Germinal center (tissue), 1 donor: ENCODE data around the gene MED13L.
"Not testable (repeated sequence)": the region's sequence is repeated elsewhere in the genome, so short reads cannot be mapped to it uniquely, and the experiment has no call there.

Experiments used
- DNase-seq: peaks from one replicate; pipeline ENCODE4 v3.0.0; 2012; ENCODE audit warnings: mixed read lengths, low spot score

MED13L gene

DNA sequence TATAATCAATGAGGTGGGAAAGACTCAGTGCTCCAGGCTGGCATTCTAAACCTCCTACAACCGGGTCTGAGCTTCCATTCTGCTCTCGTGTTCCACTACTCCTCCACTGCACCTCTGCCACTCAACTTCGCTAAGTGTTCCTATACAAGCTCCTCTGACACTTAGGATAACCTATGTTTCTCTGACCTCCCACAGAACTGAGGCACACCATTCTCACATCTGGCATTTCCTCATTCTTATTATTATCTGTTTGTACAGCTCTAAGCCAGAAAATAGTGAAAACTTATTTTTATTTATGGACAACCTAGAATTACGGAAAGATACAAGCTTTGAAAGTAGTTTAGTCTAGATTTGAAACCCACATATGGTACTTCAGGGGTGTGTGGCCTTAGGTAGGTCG is 127.0 kb downstream of the MED13L start:
- DNase-seq, result no peak

DNA sequence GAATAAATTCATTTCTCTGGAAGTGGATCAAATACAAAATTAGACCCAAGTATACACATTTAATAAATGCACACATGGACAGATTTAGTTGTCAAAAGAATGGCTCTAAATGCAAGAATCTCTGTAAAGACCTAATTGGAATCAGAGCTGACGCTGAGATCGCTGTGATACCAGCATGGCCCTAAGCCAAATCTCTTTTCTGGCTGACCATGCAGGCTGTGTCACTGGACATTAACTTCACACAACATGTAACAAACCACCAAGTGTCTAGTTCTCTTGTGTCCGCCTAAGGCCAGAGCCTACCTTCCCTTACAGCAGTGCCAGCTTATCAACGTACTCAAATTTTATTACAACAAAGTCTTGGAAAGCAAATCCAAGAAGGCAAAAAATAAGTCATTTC is 127.5 kb downstream of the MED13L start:
- DNase-seq, result no peak

DNA sequence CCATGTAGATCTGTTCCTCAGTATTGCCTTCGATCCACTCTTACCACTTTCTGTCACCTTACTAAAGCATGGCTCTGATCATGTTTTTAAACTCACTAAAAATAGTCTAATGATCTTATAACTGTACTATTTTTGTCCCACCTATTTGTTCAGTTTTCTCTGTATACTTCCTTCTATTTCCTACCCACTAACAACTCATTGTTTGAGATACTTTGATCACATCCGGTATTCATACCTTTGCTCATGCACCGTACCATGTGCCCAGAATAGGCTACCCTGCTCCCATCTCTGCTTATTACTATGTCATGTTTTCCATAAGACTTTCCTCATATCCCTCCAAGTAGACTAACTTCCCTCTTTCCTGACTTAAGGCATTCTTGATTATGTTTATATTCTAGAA is 128.6 kb downstream of the MED13L start:
- no peak for DNase-seq

DNA sequence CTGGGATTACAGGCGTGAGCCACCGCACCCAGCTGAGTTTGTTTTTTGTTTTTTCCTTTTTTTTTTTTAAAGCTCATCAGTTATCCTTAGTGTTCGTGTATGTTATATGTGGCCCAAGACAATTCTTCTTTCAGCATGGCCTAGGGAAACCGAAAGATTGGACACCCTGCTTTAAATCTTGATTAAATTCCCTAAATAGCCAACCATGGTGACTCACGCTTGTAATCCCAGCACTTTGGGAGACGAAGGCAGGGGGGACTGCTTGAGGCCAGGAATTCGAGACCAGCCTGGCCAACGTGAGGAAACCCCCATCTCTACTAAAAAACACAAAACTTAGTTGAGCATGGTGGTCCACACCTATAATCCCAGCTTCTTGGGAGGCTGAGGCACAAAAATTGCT is 131.1 kb downstream of the MED13L start:
- DNase-seq, result no peak

DNA sequence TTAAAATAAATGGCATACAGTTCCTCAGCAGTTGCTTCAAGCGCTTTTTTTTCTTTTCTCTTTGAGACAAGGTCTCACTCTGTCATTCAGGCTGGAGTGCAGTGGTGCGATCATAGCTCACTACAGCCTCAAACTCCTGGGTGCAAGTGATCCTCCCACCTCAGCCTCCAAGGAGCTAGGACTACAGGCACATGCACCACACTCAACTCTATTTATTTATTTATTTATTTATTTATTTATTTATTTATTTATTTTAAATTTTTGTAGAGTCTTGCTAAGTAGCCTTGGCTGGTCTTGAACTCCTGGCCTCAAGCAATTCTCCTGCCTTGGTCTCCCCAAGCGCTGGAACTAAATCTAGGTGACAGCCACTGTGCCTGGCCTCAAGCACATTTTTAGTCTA is 132.0 kb downstream of the MED13L start:
- no peak for DNase-seq

DNA sequence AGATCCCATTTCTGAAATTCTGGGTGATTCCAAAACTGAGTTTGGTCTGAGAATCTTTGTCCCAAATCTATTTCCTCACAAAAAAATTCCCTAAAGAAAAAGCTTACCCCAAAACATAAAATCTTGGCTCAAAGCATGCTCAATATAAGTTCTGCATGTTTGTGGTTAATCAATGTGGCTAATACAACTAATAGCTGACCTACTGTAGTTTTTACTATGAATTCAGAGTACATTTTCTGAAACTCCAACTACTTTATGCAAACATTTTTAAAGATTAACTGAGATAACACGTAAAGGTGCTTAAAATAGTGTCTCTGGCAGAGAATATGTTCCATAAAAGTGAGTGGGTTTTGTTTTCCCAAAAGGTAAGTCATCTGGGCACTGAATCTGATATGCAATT is 133.1 kb downstream of the MED13L start:
- no peak for DNase-seq

DNA sequence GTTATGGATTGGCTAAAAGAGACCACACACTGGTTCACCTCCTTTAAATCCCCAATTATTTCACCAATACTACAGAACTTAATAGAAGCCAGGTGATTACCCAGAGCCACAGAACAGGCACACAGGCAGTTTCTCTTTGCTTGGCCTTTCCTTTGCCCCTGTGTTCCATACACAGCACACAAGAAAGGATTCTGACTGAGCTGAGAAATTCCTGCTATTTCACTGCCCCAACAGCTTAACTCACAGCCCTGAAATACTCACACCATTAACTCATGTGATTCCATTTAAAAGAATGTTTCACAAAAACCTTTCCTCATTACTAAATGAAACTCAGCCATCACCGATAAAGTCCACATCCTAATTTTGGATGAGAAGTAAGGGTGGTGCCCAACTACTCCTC is 133.6 kb downstream of the MED13L start:
- no peak for DNase-seq

DNA sequence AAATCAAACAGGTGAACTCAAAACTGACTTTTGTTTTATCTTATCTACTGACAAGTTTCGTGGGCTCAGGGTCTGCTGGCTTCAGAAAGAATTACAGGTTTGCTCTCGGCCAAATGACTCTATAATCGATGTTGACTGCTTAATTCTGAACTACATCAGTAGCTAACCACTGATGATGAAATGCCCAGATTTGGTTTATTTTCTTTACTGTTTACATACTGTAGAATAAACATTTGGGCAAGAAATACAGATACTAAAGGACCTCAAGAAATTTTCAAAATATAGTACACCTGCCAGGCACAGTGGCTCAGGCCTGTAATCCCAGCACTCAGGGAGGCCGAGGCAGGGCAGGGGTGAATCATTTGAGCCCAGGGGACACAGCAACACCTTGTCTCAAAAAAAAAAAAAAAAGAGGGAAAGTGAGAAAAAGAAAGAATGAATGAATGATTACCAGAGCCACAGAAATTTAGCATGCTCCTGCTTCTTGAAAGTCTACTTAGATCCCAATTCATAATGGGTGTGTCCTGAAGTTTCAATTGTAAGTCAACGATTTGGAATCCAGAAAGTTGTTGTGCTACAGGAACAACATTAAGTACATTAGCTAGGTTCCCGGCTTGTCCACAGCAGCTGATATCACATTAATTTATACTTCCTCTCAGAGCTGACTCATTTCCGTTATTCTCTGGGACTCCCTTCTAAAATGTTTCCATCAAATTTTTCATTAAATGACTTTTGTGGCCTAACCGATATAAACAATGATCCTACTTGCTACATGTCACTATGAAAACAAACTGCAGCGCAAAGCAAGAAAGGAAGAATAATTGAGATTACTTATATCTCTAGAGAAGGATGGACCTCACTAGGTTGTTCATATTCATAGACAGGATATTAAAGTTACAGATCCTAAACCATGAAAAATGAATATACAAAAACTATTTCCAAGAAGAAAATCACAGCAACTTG is 134.3 kb downstream of the MED13L start:
- DNase-seq, result no peak

DNA sequence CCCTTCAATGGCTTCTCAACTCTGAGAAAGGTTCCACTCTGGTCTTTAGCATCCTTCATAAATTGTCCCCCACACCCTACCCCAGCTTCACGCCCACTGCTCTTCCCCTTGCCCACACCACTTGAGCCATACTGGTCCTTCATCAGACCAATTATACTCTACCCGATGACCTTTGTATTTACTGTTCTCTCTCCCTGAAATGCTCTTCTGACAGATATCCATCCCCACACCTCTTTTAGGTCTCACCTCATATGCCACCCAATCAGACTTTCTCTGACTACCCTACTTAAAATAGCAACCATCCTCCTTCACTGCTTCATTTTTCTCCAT is 135.7 kb downstream of the MED13L start:
- DNase-seq, result no peak

DNA sequence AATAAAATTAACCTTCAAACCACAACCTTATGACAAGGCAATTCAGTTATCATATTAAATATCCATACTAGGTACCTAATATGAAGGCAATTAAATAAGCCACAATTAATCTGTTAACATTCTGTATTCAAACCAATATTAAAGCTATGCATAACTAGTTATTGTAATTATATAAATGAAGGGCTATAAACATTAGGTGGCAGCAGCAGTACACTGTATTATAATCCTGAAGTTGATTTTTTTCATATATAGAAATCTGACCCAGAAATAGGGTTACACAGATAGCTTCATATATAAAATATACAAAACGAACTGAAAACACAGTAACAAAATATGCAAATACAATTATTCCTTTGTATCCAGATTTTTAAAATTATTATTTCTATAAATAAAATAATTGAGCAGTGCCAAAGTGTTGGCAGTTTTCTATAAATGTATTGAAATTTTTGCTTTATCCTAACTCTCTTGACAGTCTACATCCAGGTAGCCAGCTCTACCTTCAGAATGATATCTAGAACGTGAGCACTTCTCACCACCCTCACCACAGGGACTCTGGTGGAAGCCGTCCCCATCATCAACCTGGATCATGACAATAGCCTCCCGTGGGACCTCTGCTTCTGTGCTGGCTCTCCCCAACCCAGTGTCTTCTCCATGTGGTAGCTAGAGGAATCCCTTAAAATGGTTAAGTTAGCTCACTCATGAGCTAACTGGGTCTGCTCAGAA is 136.2 kb downstream of the MED13L start:
- DNase-seq, result no peak

DNA sequence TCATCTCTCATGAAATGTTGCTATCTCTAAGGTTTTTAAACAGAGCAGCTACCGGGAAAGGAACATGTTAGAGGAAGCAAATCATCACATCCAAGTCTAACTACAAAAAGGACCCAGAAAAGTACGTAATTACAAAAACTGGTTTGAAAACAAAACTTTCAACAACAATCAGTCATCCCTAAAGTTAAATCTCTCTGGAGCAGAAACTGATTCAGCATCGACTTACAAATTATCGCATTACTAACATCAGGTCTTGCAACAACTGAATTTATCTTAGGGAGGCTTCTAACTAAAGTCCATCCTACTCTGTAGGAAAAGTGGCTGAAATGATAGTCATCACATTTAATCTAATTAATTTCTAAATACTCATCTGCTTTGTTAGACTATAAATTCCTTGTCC is 137.0 kb downstream of the MED13L start:
- DNase-seq, result no peak

DNA sequence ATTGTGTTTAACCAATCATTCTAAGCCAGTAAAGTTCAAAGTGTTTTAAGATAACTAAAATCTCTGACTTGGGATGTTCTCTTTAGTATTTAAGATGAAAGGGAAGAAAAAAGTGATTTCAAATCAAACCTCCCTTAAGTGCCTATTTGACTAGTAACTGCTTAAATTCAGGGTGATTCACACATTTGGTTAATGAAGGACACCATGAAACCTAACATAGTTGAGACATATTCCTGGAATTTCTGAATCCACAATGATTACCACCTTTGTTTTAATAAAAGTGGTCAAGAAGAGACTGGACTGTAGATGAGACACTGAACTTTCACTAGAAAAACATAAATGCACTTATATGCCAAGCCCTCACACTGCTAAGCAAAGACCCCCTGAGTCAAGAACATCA is 138.7 kb downstream of the MED13L start:
- no peak for DNase-seq

DNA sequence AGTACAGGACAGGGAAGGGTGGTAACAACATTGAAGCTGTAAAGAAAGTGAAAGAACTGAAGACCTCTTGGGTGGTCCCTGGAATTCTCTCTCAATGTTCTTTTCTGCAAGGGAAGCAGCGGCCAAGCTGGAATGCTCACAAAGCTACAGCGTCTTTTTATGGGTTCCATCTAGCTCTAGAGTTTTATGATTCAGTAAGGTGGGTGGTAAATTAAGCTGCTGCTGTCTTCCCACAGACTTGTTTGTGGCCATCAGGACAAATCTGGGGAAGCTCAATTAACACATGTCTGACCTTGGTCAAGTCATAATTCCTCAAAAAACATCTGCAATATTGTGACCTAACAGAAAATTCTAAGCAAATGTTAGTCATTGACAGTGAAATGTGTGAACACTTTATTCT is 139.1 kb downstream of the MED13L start:
- no peak for DNase-seq

DNA sequence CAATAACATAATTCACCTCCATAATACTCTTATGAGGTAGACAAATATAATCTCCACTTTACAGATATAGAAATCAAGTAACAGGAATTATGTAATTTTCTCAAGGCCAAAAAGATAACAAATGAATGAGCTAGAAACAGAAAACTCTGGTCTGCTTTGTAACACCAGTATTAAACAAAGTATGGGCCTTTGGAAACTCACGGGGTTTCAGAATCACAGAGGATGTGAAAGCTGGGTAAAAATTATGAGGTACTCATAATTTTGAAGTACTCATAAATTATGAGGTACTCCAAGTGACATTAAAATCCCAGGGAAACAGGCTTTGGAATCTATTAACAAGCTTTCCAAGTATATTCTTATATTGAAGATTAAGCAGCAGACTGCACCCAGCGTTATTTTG is 140.2 kb downstream of the MED13L start:
- DNase-seq, result no peak

DNA sequence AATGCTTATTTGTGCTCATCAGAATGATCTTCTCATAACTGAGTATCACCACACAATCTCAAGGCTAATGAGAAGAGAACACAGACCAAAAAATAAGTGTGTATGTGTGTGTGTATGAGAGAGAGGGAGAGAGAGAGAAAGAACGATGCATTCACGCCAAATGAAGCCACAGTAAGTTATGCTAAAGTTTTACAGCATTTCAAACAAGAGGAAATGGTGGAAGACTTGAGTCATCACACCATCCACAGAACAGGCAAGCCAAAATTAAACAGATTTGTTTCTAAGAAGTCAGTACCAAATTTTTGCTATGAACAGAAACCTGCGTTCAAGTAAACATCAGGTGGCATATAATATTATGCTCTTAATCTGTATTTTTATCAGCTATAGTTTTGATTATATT is 141.2 kb downstream of the MED13L start:
- DNase-seq, result no peak

DNA sequence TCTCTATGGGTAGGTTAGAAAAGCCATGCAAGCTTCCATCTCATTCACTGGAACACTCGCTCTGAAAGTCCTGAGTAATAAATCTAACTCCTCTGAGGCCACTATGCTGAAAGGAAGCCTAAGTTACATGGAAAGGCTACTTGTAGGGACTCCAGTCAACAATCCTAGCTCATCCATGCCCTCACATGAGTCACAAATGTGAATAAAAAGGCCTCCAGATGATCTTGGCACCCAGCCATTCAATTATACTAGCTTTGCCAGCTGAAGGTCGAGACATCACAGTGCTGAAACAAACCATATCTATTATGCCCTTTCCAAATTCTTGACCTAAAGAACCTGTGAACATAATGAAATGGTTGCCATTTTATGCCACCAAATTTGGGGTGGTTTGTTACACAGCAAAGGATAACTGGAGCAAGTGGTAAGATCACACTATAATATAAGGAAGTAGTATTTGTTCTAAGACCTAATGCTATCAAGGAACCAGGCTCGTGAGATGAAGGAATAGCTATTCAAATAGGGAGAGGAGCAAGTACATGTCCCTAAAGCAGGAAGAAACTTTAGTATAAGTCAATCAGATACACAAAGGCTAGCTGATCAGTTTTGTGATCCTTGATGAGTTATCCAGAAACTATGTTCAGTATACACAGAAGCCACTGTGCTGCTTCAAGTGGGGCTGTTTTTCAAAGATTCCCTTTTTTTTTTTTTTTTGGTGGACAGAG is 142.1 kb downstream of the MED13L start:
- no peak for DNase-seq

DNA sequence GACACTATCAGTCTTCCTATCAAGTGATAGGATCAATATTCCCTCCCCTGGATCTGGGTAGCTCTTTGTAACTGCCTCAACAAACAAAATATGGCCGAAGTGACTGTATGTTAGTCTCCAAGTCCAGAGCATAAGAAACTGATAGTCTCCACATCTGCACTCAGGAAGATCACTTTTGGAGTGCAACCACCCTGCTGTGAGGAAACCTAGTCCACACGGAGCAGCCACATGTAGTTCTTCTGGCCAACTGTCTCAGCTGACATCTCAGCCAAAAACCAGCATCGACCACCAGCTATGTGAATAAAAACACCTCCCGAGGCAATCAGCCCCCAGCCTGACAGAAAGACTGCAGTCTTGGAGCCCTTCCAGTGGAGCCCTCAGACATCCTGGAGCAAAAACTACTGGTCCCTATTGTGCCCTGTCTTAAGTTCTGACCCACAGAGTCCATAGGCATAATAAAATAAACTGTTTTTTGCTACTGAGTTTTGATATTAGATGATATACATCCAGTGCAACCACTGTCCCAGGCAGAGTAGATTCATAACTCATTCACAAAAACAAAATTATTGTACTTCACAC is 143.8 kb downstream of the MED13L start:
- DNase-seq, result no peak

DNA sequence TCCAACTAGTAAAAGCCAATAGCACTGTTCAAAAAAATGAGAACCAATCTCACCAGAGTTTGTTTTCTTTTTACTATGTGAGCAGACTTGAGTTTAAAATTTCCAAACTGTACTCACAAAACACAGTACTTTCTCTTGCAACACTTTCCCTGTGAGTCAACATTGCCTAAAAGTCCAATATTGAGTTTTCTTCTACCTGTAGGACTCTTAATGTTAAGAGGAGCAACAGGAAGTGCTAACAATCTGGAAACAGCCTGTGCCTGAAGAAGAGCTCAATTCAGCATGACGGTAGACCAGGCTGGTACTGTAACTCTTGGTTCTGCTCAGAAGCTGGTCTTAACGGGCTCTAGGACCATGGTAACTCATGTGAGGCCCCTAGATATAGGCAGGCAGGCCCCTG is 144.3 kb downstream of the MED13L start:
- DNase-seq, result no peak

DNA sequence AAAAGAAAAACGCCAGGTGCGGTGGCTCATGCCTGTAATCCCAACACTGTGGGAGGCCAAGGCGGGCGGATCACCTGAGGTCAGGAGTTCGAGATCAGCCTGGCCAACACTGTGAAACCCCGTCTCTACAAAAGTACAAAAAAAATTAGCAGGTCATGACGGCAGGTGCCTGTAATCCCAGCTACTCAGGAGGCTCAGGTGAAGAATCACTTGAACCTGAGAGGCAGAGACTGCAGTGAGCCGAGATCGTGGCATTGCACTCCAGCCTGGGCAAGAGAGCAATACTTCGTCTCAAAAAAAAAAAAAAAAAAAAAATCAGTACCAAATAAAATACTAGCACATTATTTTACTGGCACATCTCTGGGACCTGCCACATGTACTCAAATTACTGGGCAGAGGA is 145.5 kb downstream of the MED13L start:
- not testable (repeated sequence) for DNase-seq

DNA sequence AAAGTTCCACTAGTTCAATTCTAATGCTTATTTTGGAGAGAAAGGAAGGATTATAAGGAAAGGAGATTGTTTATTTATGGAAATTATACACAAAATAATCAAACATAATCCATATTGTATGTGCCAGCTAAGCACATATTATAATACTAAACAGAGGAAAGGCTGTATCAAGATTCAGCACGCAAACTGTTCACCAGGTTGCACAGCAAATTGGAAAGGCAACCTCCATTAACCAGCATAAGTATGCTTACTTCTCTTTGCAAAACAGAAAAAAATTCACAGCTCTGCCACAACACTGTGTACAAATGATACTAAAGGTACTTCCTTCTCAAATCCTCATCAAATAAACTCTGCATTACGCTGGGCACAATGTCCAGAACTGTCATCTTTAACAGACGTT is 146.3 kb downstream of the MED13L start:
- DNase-seq, result no peak

DNA sequence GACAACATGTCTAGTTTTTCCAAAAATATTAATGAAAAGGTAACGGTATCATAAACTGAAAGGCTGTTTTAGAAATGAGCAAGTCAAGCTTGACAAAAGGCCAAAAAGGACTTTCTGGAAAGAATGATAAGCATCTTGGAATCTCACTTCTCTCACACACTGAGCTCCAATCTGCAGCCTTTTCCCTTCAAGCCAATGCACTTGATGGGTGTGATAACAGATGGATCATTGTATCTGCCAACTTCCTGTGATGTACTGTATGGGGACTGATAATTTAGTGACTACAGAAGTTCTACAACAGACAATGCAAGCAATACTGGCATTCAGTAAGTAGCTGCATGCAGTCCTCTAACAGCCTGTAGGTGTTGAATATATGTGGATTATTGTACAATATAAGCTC is 147.1 kb downstream of the MED13L start:
- no peak for DNase-seq

DNA sequence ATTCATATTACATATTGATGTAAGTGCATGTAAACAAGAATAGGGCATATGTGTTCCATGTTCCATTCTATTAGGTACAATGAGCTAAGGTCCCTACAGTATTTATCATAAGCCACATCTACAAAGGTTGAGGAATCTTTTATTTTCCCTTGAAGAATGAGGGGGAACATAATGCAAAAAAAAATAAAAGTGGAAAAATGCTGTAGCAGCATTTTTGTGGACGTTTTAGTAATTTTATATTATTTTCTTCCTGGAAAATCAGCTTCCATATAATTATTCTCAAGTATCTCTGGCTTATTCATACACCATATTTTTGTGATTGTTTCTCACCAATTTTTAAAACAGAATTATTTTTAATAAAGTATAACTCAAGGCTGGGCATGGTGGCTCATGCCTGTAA is 148.7 kb downstream of the MED13L start:
- DNase-seq, result no peak

DNA sequence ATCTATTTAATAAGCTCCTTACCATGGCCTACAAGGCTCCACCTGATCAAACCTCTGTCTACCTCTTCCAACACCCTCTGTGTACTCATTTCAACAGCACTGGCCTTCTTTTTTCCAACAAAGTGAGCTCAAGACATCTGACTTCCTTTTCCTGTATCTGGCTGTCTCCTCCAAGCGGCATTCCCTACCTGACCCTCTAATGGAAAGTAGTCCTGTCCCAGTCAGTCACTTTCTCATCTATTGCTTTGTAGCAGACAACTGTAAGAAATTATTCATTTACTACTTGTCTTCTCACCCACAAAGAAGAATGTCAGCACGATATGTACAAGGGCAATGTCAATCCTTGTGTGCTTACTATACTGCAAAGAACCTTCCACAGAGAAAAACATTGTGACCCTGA is 149.6 kb downstream of the MED13L start:
- DNase-seq, result no peak
